Endodermal cell (in vitro differentiated cells): ENCODE measurements around the gene BTBD2. TPM values are rescaled to one million over a fixed set of nuclear protein-coding genes. Genes with fewer than 3 reads are reported as not detected.

Experiments used
- DNase-seq: peaks from one replicate; pipeline ENCODE4 v3.0.0-alpha.2; 2017
- H3K27ac ChIP-seq: 2 replicates; pipeline ENCODE4 v1.5.1; 2013; ENCODE audit warnings: mild to moderate bottlenecking, low read depth, low read length, moderate library complexity
- H3K27me3 ChIP-seq: 2 replicates; pipeline ENCODE4 v1.6.1; 2013; ENCODE audit warnings: mild to moderate bottlenecking, low read length, moderate library complexity; ENCODE audit not compliant: insufficient read depth, control insufficient read depth, poor library complexity, severe bottlenecking
- H3K36me3 ChIP-seq: 2 replicates; pipeline ENCODE4 v1.7.0; 2013; ENCODE audit warnings: mild to moderate bottlenecking, low read length, moderate library complexity; ENCODE audit not compliant: control insufficient read depth, insufficient read depth
- H3K4me1 ChIP-seq: one replicate; pipeline ENCODE4 v1.7.0; 2013; ENCODE audit warnings: low read length; ENCODE audit not compliant: control insufficient read depth, insufficient read depth
- H3K4me3 ChIP-seq: 2 replicates; pipeline ENCODE4 v1.5.1; 2013; ENCODE audit warnings: mild to moderate bottlenecking, low read length, moderate library complexity
- H3K9ac ChIP-seq: 2 replicates; pipeline ENCODE4 v1.6.1; 2013; ENCODE audit warnings: mild to moderate bottlenecking, low read length, moderate library complexity; ENCODE audit not compliant: poor library complexity, severe bottlenecking; ENCODE audit errors: extremely low read depth
- H3K9me3 ChIP-seq: 2 replicates; pipeline ENCODE4 v1.6.1; 2013; ENCODE audit warnings: mild to moderate bottlenecking, low read length, moderate library complexity; ENCODE audit not compliant: control insufficient read depth
- H3K27ac Mint-ChIP-seq: 2 replicates; pipeline ENCODE4 v1.8.0; 2020; ENCODE audit warnings: mixed read lengths
- H3K27me3 Mint-ChIP-seq: 2 replicates; pipeline ENCODE4 v1.8.0; 2021; ENCODE audit warnings: mild to moderate bottlenecking, mixed read lengths; ENCODE audit not compliant: insufficient read depth
- H3K36me3 Mint-ChIP-seq: 2 replicates; pipeline ENCODE4 v1.8.0; 2020; ENCODE audit warnings: low read depth, mixed read lengths
- H3K4me1 Mint-ChIP-seq: 2 replicates; pipeline ENCODE4 v1.8.0; 2020; ENCODE audit warnings: mixed read lengths
- H3K4me3 Mint-ChIP-seq: 2 replicates; pipeline ENCODE4 v1.8.0; 2020; ENCODE audit warnings: mild to moderate bottlenecking, moderate library complexity, mixed read lengths
- H3K9me3 Mint-ChIP-seq: 2 replicates; pipeline ENCODE4 v1.8.0; 2020; ENCODE audit warnings: mild to moderate bottlenecking, mixed read lengths
- WGBS, 2 experiments: methylation state at CpG; one replicate each; pipeline versions ENCODE4 v1.1.5 to v1.1.7; 2013; ENCODE audit warnings: missing lambda C conversion rate in 2 of 2, mixed read lengths in 1 of 2; ENCODE audit not compliant: insufficient coverage in 1 of 2, insufficient read length in 1 of 2; 5-methylcytosine and 5-hydroxymethylcytosine counted together
- total RNA-seq, 2 donors: library from RNA; stranded (reverse); fragmentation: NEBNext Ultra II Directional in 1 of 2; extraction: Animal tissue kit (Norgen Biotek cat#: 25700) in 1 of 2; gene quantifications; 2 replicates in 1 of 2; 3 replicates in 1 of 2; pipeline ENCODE4 v1.2.1, GENCODE V29; 2021
- TF ChIP-seq, protein P1 (sequence below): fragments of 200-600 bp; sonication (generic); conservative IDR thresholded peaks from 2 replicates; pipeline ENCODE4 v1.5.0; 2021; ENCODE audit warnings: antibody characterized with exemption, mild to moderate bottlenecking

The BTBD2 gene
- total RNA-seq, 2 donors from 2014 or later, result 107 to 112 TPM

DNA sequence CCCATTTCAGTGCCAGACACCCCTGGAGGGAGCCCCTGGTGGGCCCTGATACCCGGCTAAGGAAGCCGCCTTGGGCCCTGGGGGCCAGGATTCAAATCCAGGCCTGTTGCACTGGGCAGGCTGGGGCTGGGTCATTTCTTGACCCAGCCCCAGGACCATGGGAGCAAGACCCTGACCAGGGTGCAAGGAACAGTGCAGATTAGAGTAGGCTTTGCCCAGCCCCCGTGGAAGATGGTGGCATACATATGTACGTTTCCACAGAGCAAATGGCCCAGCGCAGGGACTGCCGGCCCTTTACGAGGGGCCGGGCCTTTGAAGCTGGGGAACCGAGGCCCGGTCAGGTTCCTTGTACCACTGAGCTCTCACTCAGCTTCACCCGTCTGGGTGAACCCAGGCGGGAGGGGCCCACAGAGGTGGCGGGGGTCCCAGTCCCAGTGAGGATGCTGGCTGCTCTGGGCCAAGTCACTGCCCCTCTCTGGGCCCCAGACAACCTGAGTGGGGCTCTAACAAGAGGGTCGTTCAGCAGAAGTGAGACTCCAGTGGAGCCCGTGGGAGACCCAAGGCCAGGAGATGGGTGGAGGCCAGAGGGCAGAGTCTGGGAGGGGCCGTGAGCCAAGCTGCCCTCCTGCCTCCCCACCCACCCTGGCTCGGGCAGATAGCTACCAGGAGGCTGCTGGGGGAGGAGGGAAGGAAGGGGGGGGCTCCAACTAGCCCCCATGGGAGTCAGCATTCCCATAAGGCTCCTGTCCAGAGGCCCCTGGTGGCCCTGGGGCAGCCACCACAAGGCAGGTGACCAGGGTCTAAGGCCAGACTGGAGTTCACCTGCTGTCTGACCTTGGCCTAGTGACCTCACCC lies 32.8 kb upstream of the BTBD2 start:
- Histone ChIP-seq H3K27ac (no peak overlapping the region), H3K4me3 (no peak overlapping the region), H3K4me1 (peaks cover 10% of the 10 kb centered on the region), H3K27me3 (no peaks in the 10 kb centered on the region), H3K9me3 (no peaks in the 10 kb centered on the region), H3K36me3 (peaks cover 14% of the 10 kb centered on the region), H3K9ac (no peak overlapping the region)
- Mint-ChIP-seq H3K4me1 (no peaks in the 10 kb centered on the region), H3K36me3 (peaks cover 6% of the 10 kb centered on the region), H3K9me3 (no peaks in the 10 kb centered on the region), H3K27ac (no peak overlapping the region), H3K4me3 (no peak overlapping the region), H3K27me3 (no peaks in the 10 kb centered on the region)
- TF ChIP-seq, protein P1, sequence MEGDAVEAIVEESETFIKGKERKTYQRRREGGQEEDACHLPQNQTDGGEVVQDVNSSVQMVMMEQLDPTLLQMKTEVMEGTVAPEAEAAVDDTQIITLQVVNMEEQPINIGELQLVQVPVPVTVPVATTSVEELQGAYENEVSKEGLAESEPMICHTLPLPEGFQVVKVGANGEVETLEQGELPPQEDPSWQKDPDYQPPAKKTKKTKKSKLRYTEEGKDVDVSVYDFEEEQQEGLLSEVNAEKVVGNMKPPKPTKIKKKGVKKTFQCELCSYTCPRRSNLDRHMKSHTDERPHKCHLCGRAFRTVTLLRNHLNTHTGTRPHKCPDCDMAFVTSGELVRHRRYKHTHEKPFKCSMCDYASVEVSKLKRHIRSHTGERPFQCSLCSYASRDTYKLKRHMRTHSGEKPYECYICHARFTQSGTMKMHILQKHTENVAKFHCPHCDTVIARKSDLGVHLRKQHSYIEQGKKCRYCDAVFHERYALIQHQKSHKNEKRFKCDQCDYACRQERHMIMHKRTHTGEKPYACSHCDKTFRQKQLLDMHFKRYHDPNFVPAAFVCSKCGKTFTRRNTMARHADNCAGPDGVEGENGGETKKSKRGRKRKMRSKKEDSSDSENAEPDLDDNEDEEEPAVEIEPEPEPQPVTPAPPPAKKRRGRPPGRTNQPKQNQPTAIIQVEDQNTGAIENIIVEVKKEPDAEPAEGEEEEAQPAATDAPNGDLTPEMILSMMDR, result no peak
- no peak for DNase-seq
- WGBS, 2 experiments, result 90 to 91% methylated on average over 11 to 15 of the region's 17 CpGs

DNA sequence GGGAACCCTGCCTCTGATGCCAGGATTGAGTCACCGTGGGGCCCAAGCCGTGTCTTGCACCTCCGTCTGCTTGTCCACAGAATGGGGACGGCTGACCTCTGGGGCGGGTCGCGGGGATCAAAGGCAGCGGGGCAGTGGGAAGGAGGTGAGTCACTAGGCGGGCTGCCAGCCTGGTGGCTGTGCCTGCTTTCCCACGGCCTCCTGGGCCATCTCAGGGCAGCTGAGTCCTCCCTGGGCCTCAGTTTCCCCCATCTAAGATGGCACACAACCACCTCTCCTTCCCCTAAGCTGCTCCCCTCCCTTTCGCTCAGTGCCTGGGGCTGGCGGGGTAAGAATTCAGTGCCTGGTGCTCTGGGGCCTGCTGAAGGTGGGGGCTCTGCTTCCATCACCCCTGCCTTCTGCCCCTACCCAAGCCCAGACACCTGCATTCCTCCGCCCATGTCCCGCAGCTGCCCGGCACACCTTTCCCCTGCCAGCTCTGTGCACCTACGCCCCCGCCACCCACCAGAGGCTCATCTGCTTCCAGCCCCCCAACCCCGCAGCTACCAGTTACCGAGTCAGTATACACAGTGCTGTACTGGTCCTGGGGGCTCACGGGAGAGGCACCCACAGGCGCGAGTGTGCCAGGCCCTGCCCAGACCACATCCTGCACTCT lies 32.1 kb upstream of the BTBD2 start:
- Histone ChIP-seq H3K9me3 (no peaks in the 10 kb centered on the region), H3K27me3 (no peaks in the 10 kb centered on the region), H3K27ac (no peak overlapping the region), H3K9ac (no peak overlapping the region), H3K4me3 (no peak overlapping the region), H3K36me3 (peaks cover 20% of the 10 kb centered on the region), H3K4me1 (peaks cover 10% of the 10 kb centered on the region)
- 91 to 95% methylated on average over 21 to 22 of the region's 22 CpGs for WGBS, 2 experiments
- H3K27me3 Mint-ChIP-seq, result no peaks in the 10 kb centered on the region
- no peaks in the 10 kb centered on the region for H3K4me1 Mint-ChIP-seq
- no peaks in the 10 kb centered on the region for H3K9me3 Mint-ChIP-seq
- no peak for DNase-seq
- no peak overlapping the region for H3K4me3 Mint-ChIP-seq
- H3K36me3 Mint-ChIP-seq, result peaks cover 8% of the 10 kb centered on the region
- TF ChIP-seq, protein P1, result no peak
- no peak overlapping the region for H3K27ac Mint-ChIP-seq

GRCh38 chr19:2047076-2047448 lies 31.5 kb upstream of the BTBD2 start:
- H3K4me1 Mint-ChIP-seq, result no peaks in the 10 kb centered on the region
- no peaks in the 10 kb centered on the region for H3K9me3 Mint-ChIP-seq
- no peak overlapping the region for H3K4me3 ChIP-seq
- no peak overlapping the region for H3K4me3 Mint-ChIP-seq
- no peaks in the 10 kb centered on the region for H3K27me3 ChIP-seq
- no peak overlapping the region for H3K27ac ChIP-seq
- no peak overlapping the region for H3K27ac Mint-ChIP-seq
- H3K9me3 ChIP-seq, result no peaks in the 10 kb centered on the region
- peaks cover 14% of the 10 kb centered on the region for H3K4me1 ChIP-seq
- H3K27me3 Mint-ChIP-seq, result no peaks in the 10 kb centered on the region
- TF ChIP-seq, protein P1, result no peak
- DNase-seq, result no peak
- WGBS, 2 experiments, result 90 to 94% methylated on average over 5 to 6 of the region's 6 CpGs
- H3K9ac ChIP-seq, result no peak overlapping the region
- peaks cover 24% of the 10 kb centered on the region for H3K36me3 ChIP-seq
- peaks cover 8% of the 10 kb centered on the region for H3K36me3 Mint-ChIP-seq
